NCI-H2029 (cell line): ENCODE results near the gene TMEM266.

Source experiments
- DNase-seq: peaks from one replicate; lab custom pipeline; 2025; lab: John Stamatoyannopoulos, UW

Gene TMEM266

GRCh38 chr15:76070192-76070591, 10.4 kb downstream of the TMEM266 start:
- no peak for DNase-seq

GRCh38 chr15:76070921-76071635, 11.3 kb downstream of the TMEM266 start:
- no peak for DNase-seq

GRCh38 chr15:76071806-76072205, 12.0 kb downstream of the TMEM266 start:
- no peak for DNase-seq

- DNase-seq = no peak
Observed at GRCh38 chr15:76073554-76073953, 13.8 kb downstream of the TMEM266 start.

GRCh38 chr15:76075046-76075445, 15.3 kb downstream of the TMEM266 start:
- no peak for DNase-seq

DNA sequence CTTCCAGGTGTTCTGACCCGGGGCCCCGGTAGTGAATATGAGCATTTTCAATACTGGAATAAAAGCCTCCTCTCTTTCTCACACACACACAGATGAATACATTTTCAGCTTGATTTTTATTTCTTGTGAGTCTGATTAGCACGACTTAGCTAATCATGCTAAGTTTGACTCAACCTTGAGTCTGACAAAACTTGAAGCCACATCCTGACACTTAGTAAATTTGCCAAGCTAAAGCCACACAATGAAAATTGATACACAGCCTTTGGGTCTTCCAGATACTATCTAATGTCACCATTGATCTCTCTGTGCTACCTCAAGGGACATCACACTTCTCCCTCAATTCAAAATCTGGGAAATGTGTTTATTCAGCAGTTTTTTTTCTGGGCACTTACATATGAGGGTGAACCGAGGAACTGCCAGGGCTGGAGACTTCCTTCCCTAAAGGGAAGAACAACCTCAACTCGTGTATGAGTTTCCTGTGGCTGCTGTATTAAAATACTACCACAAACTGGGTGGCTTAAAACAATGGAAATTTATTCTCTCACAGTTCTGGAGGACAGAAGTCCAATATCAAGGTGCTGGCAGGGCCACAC, 18.6 kb downstream of the TMEM266 start:
- DNase-seq = no peak

GRCh38 chr15:76084256-76084655, 24.5 kb downstream of the TMEM266 start:
- no peak for DNase-seq

DNA sequence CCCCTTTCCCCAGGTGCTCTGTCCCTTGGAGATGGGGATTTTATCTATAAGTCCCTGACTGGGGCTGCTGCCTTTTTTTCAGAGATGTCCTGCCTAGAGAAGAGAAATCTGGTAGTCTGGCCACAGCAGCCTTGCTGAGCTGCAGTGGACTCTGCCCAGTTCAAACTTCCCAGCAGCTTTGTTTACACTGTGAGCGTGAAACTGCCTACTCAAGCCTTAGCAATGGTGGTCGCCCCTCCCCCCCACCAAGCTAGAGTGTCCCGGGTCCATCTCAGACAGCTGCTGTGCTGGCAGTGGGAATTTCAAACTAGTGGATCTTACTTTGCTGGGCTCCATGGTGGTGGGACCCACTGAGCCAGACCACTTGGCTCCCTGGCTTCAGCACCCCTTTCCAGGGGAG, 38.9 kb downstream of the TMEM266 start:
- no peak for DNase-seq

GRCh38 chr15:76099388-76099787, 39.6 kb downstream of the TMEM266 start:
- no peak for DNase-seq

DNA sequence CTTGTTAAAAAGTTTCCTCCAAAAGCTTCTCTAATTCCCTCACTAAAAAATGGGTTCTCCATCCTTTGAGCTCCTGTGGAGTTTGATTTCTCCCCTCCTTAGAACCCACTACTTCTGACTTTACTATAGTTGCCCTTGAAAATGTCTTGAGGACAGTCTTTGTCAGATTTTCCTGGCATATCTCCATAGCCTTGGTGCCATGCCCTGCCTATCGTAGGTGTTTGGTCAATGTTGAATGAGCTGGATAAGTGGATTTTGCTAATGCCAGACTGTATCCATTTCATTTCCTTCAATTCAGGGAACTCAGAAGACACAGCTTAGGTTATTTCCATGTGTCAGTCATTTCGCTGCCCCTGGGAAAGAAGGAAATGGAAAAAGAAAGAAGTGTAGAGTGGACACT, 40.6 kb downstream of the TMEM266 start:
- no peak for DNase-seq

GRCh38 chr15:76101655-76102054, 41.9 kb downstream of the TMEM266 start:
- DNase-seq = no peak

DNA sequence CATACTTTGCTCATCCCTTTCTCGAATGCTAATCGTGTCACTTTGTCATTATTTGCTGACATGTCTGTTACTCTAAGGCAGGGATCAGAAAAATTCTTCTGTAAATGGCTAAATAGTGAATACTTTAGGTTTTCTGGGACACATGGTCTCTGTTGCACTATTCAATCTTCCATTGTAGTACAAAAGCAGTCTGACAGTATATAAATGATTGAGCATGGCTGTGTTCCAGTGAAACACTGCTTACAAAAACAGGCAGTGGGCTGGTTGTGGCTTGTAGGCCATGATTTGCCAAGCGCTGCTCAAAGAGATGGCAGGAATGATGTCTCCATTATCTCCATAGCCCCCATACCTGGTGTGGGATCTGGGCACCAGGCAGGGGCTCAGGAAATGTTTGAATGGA, 45.6 kb downstream of the TMEM266 start:
- DNase-seq = no peak

GRCh38 chr15:76105911-76106310, 46.1 kb downstream of the TMEM266 start:
- DNase-seq = no peak

GRCh38 chr15:76107169-76107568, 47.4 kb downstream of the TMEM266 start:
- DNase-seq = no peak

GRCh38 chr15:76108021-76108723, 48.4 kb downstream of the TMEM266 start:
- no peak for DNase-seq

- DNase-seq = no peak
Observed at GRCh38 chr15:76109046-76109445, 49.3 kb downstream of the TMEM266 start.

DNA sequence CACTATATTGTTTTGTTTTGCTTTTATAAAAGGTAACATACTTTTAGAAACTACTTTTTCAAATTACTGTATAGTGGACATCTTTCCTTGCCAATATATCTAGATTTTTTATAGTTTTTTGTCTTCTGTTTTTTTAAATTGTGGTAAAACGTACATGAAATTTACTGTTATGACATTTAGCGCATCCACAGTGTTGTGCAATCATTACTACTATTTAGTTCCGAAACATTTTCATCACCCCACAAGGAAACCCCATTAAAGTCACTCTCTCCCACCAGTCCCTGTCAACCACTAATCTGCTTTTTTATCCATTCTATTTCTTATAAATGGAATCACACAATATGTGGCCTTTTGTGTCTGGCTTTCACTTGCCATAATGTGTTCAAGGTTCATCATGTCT, 54.8 kb downstream of the TMEM266 start:
- DNase-seq = no peak

DNA sequence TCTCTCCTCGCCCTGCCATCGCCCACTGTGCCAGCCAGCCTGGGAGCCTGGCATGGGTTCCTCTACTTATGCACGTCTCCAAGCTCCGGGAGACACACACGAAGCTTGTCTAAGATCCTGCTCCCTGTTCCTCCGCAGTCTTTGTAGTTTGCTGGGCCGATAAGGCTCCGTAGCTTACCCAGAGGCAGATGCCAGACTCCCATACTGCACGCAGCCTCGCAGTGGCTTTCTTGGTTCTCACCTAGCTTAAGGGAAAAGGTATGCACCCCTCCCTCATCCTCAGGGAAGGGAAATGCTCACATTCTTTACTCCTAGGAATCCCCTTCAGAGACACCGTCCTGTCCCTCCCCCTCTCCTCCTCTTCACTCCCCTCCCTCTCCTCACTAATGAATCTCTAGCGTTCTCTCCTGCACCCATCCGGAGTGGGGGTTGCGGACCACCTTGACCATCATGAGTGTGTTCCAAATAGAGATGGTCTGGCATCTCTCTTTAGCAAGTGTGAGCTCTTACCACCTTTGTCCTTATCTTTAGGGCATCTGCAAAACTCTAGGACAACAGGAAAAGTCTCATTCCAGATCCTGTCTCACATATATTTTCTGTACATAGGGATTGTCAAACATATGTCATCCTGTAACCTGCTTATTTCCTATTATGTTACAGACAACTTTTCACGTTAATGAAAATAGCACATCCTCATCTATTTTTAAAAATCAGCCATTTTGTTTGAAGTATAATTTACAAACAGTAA, 56.5 kb downstream of the TMEM266 start:
- no peak for DNase-seq

DNA sequence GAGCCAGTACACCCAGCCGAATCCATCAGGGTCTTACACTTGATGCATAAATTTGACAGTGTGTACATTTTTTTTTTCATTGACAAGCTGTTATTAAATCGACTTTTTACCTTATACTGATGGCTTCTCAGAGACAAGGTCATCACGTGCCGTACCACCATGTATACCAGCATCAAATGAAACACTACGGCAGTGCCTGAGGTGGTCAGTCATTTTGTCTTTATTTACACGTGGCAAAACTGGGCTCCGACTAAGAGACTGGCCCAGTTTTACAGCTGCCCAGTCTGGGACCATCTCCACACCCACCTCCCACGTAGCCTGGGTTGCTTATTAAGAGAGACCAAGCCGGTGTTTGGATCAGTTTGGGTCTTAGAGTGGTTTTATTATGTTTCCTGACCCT, 57.4 kb downstream of the TMEM266 start:
- DNase-seq = no peak

GRCh38 chr15:76118767-76119166, 59.0 kb downstream of the TMEM266 start:
- no peak for DNase-seq

GRCh38 chr15:76123031-76123430, 63.2 kb downstream of the TMEM266 start:
- no peak for DNase-seq

DNA sequence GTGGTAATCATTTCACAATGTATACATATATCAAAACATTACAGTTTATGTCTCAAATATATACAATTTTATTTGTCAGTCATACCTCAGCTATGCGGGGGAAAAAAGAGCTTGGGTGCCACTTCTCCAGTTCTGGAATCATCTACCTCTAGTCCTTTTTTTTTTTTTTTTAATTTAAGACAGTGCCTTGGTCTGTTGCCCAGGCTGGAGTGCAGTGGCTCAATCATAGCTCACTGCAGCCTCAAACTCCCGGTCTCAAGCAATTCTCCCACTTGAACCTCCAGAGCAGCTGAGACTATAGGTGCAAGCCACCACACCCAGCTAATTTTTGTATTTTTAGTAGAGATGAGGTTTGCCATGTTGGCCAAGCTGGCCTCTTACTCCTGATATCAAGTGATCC, 67.4 kb downstream of the TMEM266 start:
- DNase-seq = no peak

DNA sequence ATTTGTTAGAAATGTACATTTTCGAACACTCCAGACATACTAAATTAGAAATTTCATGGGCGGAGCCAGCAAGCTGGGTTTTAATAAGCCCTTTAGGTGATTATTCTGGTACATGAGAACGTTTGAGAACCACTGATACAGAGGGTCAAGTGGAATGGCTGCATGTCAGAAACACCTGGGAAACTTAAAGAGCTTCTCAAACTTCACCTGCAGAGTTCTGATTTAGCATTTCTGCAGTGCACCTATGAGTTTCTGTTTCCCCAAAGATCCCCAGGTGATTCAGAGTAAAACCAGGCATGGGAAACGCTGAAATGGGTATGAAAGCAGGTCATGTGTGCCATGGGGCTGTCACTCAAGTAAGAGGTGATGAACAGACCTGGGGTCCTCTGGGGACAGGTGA, 68.1 kb downstream of the TMEM266 start:
- no peak for DNase-seq
